HG03571 (cell line): Measurements from ENCODE around the gene COL18A1.

Experiments used
- ATAC-seq: cut with Tn5 transposase; IDR thresholded peaks from one replicate; pipeline ENCODE4 v1.9.1; 2021; ENCODE audit not compliant: unreplicated experiment

The COL18A1 gene

GRCh38 chr21:45539796-45540600 lies 135.0 kb downstream of the COL18A1 start:
- no peak for ATAC-seq

DNA sequence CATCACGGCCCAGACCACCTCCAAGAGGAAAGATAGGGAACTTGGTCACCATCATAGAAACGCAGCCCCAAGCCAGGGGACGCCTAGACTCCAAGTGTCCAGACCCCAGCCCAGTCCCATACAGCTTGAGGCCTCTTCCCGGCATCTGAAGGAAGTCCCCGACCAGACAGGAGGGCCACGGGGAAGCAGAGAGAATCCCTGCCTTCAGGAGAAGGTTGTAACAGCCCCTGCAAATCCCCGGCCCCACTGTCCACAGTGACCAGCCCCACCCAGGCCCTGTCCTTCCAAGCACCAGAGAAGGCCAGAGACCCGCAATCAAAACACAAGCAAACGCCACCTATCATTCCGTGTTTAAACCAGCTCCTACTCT lies 135.6 kb downstream of the COL18A1 start:
- ATAC-seq = no peak

GRCh38 chr21:45541221-45542039 lies 136.5 kb downstream of the COL18A1 start:
- no peak for ATAC-seq

DNA sequence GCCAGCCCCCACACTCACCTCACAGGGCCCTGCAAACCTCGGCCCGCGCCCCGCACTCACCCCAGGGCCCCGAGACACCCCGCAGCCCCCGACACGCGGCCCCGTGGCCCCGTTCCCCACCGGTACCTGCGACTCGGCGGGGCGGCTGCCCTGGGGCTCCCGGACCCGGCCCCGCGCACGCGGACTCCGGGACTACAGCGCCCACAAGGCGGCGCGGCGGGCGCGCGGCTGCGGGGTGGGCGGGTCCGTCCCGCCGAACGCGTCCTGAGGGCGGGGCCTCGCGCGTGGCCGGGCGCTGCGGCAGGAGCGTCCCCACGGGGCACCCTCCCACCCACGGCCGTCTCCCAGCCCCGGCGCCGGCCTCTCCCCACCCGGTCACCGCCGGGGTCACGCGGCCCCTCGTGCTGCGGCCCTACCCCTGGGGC lies 137.3 kb downstream of the COL18A1 start, which contains the start of gene SLC19A1:
Gene SLC19A1 (minus strand): TSS at position 199 of the 425 bp plus-strand sequence. CDS start 4,481 bp downstream, outside the sequence.
- ATAC-seq = peak; percentile 56

GRCh38 chr21:45542667-45543370 lies 137.9 kb downstream of the COL18A1 start:
- ATAC-seq = no peak

- ATAC-seq = no peak
Measured at GRCh38 chr21:45543371-45543709, 138.4 kb downstream of the COL18A1 start.

DNA sequence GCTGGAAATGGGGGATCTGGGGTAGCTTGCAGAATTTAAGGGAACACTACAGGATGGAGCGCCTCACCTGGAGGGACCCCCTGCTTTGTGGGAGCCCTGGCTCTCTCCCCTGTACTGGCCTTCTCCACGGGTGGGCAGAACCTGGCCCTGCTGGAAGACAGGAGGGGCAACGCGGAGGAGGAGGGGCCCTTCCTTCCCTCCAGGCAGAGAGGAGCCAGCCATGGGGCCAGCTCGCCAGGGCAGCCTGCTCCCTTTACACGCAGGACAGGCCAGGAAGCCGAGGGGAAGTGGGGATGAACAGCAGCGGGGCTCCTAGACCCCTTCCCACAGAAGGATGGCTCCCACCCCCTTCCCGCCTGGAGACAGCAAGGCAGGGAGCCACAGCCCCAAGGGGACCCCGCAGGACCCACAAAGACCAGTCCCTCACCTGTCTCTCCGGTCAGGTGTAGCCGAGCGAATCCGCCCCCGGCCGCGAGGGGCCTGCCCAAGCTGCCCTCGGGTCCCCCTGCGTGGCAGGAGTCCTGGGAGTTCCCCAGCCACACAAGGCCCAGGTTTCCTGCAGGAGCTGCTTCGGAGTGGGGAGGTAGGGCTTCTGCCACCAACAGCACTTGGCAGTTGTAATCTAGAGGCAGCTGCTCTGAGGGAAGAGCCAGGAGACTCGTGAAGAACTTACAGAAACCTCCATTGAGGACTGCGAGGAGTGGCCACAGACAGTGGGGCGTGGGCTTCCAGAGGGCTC lies 138.9 kb downstream of the COL18A1 start:
- ATAC-seq = no peak

- no peak for ATAC-seq
Measured at GRCh38 chr21:45544449-45545235, 139.7 kb downstream of the COL18A1 start.

GRCh38 chr21:45545236-45545570 lies 140.2 kb downstream of the COL18A1 start:
- ATAC-seq = no peak

- ATAC-seq = no peak
Measured at GRCh38 chr21:45545691-45546531, 140.9 kb downstream of the COL18A1 start.

DNA sequence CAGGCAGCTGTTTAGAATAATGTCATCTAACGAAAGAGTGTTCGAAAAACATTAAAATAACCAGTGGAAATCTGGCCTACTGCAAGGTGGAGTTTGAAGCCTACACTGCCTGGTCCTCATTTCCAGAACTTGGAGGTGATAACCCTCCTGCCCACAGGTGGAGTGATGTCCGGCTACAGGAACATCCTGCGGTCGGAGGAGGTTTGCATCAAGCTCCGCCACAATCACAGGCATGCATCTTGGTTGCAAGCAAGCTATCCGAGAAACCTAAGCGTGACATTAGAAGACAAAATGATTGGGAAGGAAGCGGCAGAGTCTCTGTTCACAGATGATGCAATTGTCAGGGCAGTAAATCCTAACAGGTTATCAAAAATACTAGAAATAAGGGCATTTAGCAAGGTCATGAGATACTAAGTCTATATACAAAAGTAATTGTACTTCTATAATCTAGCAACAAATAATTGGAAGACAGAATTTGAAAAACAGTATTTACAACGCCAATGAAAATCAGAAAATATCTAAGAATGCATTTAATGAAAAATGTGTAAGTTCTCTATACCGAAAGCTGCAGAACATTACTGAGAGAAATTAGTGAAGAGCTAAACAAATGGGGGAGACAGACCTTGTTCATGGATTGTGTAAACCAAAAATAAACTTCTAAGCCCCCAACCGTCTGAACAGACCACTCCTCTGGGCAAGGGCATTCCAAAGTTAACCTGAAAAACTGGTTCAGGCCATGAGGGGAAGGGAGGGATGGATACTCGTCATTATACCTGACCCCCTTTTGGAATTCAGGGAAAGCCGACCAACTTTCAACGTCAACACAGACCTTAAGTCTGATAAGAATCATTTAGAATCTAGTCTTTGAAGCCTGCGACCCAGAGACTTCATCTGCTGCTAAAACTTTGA lies 141.9 kb downstream of the COL18A1 start:
- no peak for ATAC-seq

- ATAC-seq = no peak
Measured at GRCh38 chr21:45547545-45547900, 142.6 kb downstream of the COL18A1 start.

DNA sequence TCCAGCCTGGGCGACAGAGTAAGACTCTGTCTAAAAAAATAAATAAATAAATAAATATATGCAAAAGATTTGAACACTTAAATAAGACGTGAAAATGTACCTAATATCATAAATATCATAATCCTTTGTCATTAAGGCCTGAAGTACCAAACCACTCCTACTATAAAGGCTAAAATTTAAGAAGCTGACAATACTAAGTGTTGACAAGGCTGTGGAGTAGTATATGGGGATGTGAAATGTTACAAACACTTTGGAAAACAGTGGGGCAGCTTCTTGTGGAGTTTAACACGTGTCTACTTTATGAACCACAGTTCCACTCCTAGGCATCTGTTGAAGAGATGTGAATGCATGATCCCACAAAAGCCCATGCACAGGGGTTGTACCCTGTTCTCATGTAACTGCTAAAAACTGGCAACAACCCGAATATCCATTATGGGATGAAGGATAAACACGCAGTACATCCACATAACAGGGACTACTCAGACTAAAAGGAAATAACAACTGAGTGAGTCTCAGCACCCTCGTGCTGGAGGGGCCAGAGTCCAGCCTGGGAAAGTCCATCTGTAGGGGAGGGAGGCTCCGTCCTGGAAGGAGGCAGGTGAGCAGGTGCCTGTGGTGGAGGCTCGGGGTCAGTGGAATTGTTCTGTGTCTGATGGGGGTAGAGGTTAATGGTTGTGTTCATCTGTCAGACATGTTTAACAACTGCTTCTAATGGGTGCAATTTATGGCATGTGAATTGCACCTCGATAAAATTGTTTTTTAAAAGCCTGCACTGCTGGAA lies 143.9 kb downstream of the COL18A1 start:
- ATAC-seq = no peak

DNA sequence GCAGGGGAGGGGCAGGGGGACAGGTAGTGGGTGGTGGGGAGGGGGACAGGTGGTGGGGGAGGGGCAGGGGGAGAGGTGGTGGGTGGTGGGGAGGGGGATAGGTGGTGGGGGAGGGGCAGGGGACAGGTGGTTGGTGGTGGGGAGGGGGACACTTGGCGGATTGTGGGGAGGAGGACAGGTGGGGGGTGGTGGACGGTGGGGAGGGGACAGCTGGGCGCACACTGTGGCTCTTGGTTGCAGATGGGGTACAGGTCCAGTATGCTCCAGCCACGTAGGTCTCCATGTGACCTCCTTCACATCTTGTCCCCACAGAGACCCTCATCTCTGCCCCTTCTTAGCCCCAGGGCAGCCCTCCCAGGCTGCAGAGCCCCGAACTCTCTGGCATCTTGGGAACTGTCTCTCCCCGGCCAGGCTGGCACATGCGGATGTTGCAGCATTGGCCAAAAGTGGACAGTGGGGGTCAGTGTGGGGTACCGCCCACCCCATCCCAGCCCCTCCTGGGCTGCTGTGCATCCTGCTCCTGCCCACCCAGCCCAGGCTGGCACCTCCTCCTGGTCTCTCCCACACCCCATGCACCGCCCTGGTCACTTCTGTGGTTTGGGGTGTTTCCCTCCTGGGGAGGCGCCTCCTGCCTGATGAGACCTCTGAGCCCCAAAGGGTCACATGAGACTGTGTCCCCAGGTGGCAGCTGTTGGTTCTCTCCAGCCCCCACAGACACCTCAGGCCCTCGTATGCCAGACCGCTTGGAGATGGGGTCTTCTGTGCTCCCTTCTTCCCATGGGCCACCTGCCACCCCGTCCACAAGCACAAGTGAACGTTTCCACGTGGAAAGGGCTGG lies 144.9 kb downstream of the COL18A1 start:
- no peak for ATAC-seq

- peak; percentile 52 for ATAC-seq
Measured at GRCh38 chr21:45550522-45551210, 145.7 kb downstream of the COL18A1 start.

DNA sequence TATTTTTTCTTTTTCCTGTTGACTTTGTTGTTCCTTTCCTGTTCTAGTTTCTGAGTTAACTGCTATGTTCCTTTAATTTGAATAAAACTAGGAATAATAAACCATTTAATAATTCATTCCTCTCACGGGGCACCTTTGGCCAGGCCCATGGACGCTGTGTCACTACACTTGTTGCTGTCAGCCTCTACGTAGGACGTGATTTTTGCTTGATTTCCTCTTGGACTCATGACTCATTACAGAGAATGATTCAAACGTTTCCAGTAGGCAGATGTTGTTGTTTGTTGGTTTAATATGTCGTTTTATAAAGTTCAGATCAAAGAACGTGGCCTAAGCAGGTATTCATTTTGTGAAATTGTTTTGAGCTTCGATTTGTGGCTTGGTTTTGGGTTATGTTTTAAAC lies 146.4 kb downstream of the COL18A1 start:
- ATAC-seq = no peak
